ENCODE data around the gene COQ8B.

DNA sequence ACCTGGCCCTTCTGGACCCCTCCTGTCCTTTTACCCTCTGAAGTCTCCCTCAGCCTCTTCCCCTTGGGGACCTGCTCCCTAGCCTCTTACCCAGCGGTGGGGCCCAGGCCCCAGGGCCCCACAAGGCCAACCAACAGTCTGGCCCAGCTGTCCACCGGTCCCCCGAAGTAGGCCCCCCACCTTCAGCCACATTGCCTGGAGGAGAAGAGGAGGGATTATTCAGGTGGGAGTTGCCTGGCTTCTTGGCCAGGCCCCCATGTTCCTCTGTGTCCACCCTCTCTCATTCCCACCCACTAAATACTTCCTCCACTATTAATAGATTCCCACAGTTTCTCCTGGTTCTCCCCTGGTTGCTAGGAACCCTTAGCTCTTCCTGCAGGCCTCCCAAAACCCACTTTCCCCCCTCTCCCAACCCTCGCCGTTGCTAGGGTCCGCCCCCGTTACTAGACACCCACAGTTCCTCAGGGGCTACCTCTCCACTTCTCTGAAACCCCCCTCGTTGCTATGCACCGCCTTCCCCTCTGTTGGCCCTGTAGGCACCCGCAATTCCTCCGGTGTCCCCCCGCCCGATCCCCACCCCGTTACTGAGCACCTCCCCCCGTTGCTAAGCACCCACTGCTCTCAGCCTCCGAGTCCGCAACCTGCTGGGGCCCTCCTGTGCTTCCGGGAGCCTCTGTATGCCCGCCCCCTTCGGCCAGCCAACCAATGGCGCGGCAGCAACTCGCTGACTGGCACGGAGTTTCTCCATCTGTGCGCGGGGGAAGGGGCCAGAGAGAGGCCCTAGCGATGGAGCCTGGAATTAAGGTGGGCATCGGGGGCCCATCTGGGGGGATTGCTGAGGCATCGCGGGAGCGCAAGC lies 2.0 kb downstream of the COQ8B start:
- TF ChIP-seq CTCF (IDR thresholded peaks at IDR 0.05; ENCODE audit: low read length) (no peak), EZH2 (IDR thresholded peaks at IDR 0.05; ENCODE audit: borderline replicate concordance, low read length) (no peak)

All from OCI-LY1 (cell line).